H9 (cell line): ENCODE results near the gene HTRA3. TPM values are rescaled to one million over a fixed set of nuclear protein-coding genes. Genes with fewer than 3 reads are reported as not detected.

Source experiments
- DNase-seq: peaks from one replicate; pipeline ENCODE4 v3.0.0-alpha.2; 2017
- H2AFZ ChIP-seq: one replicate; pipeline ENCODE4 v1.6.1; 2013; ENCODE audit warnings: mild to moderate bottlenecking, low read length, control low read depth, moderate library complexity
- H2AK5ac ChIP-seq: 2 replicates; pipeline ENCODE4 v1.6.1; 2013; ENCODE audit warnings: low read length, control low read depth, mixed read lengths; ENCODE audit not compliant: insufficient read length
- H2BK120ac ChIP-seq: one replicate; pipeline ENCODE4 v1.6.1; 2013; ENCODE audit warnings: low read depth, mild to moderate bottlenecking, low read length, control low read depth, inconsistent platforms; ENCODE audit not compliant: poor library complexity, severe bottlenecking
- H2BK12ac ChIP-seq: 2 replicates; pipeline ENCODE4 v1.6.1; 2013; ENCODE audit warnings: low read length, control low read depth, mixed read lengths, low read depth; ENCODE audit not compliant: insufficient read length
- H2BK15ac ChIP-seq: 2 replicates; pipeline ENCODE4 v1.6.1; 2013; ENCODE audit warnings: low read depth, low read length, control low read depth
- H2BK20ac ChIP-seq: one replicate; pipeline ENCODE4 v1.6.1; 2013; ENCODE audit warnings: low read depth, mild to moderate bottlenecking, low read length, control low read depth, inconsistent platforms; ENCODE audit not compliant: poor library complexity, severe bottlenecking
- H2BK5ac ChIP-seq: 2 replicates; pipeline ENCODE4 v1.6.1; 2013; ENCODE audit warnings: low read length, control low read depth, mixed read lengths; ENCODE audit not compliant: insufficient read length
- H3K14ac ChIP-seq: 2 replicates; pipeline ENCODE4 v1.6.1; 2013; ENCODE audit warnings: low read length, control low read depth; ENCODE audit not compliant: insufficient read depth
- H3K18ac ChIP-seq: 2 replicates; pipeline ENCODE4 v1.6.1; 2013; ENCODE audit warnings: low read depth, mild to moderate bottlenecking, mixed read lengths, low read length, control low read depth; ENCODE audit not compliant: insufficient read length
- H3K23ac ChIP-seq: 2 replicates; pipeline ENCODE4 v1.6.1; 2013; ENCODE audit warnings: low read length, control low read depth, mixed read lengths, low read depth; ENCODE audit not compliant: insufficient read length
- H3K23me2 ChIP-seq: 2 replicates; pipeline ENCODE4 v1.6.1; 2013; ENCODE audit warnings: low read depth, mild to moderate bottlenecking, mixed read lengths, low read length, control low read depth; ENCODE audit not compliant: insufficient read length, poor library complexity, severe bottlenecking
- H3K27ac ChIP-seq: 2 replicates; pipeline ENCODE4 v1.5.1; 2013; ENCODE audit warnings: low read length, control low read depth, mixed read lengths, low read depth; ENCODE audit not compliant: insufficient read length
- H3K27me3 ChIP-seq: 2 replicates; pipeline ENCODE4 v1.6.1; 2013; ENCODE audit warnings: low read length, control low read depth, inconsistent platforms; ENCODE audit not compliant: insufficient read depth
- H3K4ac ChIP-seq: 2 replicates; pipeline ENCODE4 v1.6.1; 2013; ENCODE audit warnings: low read depth, mild to moderate bottlenecking, control low read depth, inconsistent platforms, low read length, moderate library complexity
- H3K4me1 ChIP-seq: 2 replicates; pipeline ENCODE4 v1.6.1; 2013; ENCODE audit warnings: low read length, control low read depth, inconsistent platforms; ENCODE audit not compliant: insufficient read depth
- H3K4me2 ChIP-seq: 2 replicates; pipeline ENCODE4 v1.6.1; 2013; ENCODE audit warnings: low read length, control low read depth, mixed read lengths; ENCODE audit not compliant: insufficient read length, insufficient read depth
- H3K56ac ChIP-seq: 2 replicates; pipeline ENCODE4 v1.6.1; 2013; ENCODE audit warnings: low read depth, mild to moderate bottlenecking, mixed read lengths, low read length, control low read depth; ENCODE audit not compliant: insufficient read length
- H3K79me1 ChIP-seq: 2 replicates; pipeline ENCODE4 v1.6.1; 2013; ENCODE audit warnings: low read depth, mild to moderate bottlenecking, moderate library complexity, low read length, control low read depth, inconsistent platforms; ENCODE audit not compliant: insufficient read depth, poor library complexity, severe bottlenecking
- H3K79me2 ChIP-seq: 2 replicates; pipeline ENCODE4 v1.6.1; 2013; ENCODE audit warnings: low read length, control low read depth, inconsistent platforms; ENCODE audit not compliant: insufficient read depth
- H3K9ac ChIP-seq: 2 replicates; pipeline ENCODE4 v1.6.1; 2013; ENCODE audit warnings: low read length, control low read depth, mixed read lengths; ENCODE audit not compliant: insufficient read length; ENCODE audit errors: extremely low read depth
- H3K9me3 ChIP-seq: one replicate; pipeline ENCODE4 v1.6.1; 2013; ENCODE audit warnings: low read depth, low read length, inconsistent platforms; ENCODE audit not compliant: control insufficient read depth
- H3T11ph ChIP-seq: one replicate; pipeline ENCODE4 v1.6.1; 2013; ENCODE audit warnings: mild to moderate bottlenecking, low read length, control low read depth, inconsistent platforms
- H4K20me1 ChIP-seq: one replicate; pipeline ENCODE4 v1.6.1; 2013; ENCODE audit not compliant: control insufficient read depth, insufficient read length, insufficient read depth
- H4K5ac ChIP-seq: 2 replicates; pipeline ENCODE4 v1.6.1; 2013; ENCODE audit warnings: low read depth, mild to moderate bottlenecking, mixed read lengths, low read length, control low read depth; ENCODE audit not compliant: insufficient read length
- H4K8ac ChIP-seq: replicated peaks from 2 replicates; pipeline ENCODE4 v1.6.1; 2013; ENCODE audit warnings: low read length, control low read depth, mixed read lengths, low read depth; ENCODE audit not compliant: insufficient read length
- H4K91ac ChIP-seq: 2 replicates; pipeline ENCODE4 v1.6.1; 2013; ENCODE audit warnings: low read depth, mild to moderate bottlenecking, moderate library complexity, mixed read lengths, low read length, control low read depth; ENCODE audit not compliant: insufficient read length
- H3K27ac Mint-ChIP-seq, 3 experiments: 2 replicates in 2 of 3; 3 replicates in 1 of 3; pipeline ENCODE4 v1.8.0; 2020 to 2021; ENCODE audit warnings: mixed read lengths in 3 of 3, mild to moderate bottlenecking in 1 of 3, moderate library complexity in 1 of 3
- H3K27me3 Mint-ChIP-seq: 2 replicates; pipeline ENCODE4 v1.8.0; 2021; ENCODE audit warnings: low read depth, mild to moderate bottlenecking, moderate library complexity, mixed read lengths
- H3K36me3 Mint-ChIP-seq, 3 experiments: 2 replicates in 2 of 3; 3 replicates in 1 of 3; pipeline ENCODE4 v1.8.0; 2020 to 2021; ENCODE audit warnings: low read depth in 3 of 3, mixed read lengths in 3 of 3; ENCODE audit not compliant: insufficient read depth in 1 of 3
- H3K4me1 Mint-ChIP-seq, 2 experiments: 2 replicates each; pipeline ENCODE4 v1.8.0; 2020; ENCODE audit warnings: mixed read lengths in 2 of 2
- H3K4me3 Mint-ChIP-seq, 2 experiments: 2 replicates in 1 of 2; 3 replicates in 1 of 2; pipeline ENCODE4 v1.8.0; 2020 to 2021; ENCODE audit warnings: mild to moderate bottlenecking in 2 of 2, mixed read lengths in 2 of 2, moderate library complexity in 1 of 2
- H3K9me3 Mint-ChIP-seq, 2 experiments: 2 replicates in 1 of 2; 3 replicates in 1 of 2; pipeline ENCODE4 v1.8.0; 2020; ENCODE audit warnings: mild to moderate bottlenecking in 2 of 2, mixed read lengths in 2 of 2, moderate library complexity in 1 of 2
- WGBS: extraction: QIAGEN DNeasy Blood & Tissue Kit; methylation state at CpG from one replicate; pipeline ENCODE4 v1.1.7; 2013; ENCODE audit warnings: missing lambda C conversion rate, low lambda C conversion rate, mixed read lengths; ENCODE audit not compliant: insufficient read length; ENCODE audit errors: extremely low coverage; 5-methylcytosine and 5-hydroxymethylcytosine counted together
- total RNA-seq: library from RNA; stranded (reverse); gene quantifications from 2 replicates; pipeline ENCODE4 v1.2.1, GENCODE V29; 2021
- TF ChIP-seq, protein P1 (sequence below): fragments of 200-600 bp; sonication (generic); conservative IDR thresholded peaks from 3 replicates; pipeline ENCODE4 v1.8.0; 2021; ENCODE audit warnings: antibody characterized with exemption, mild to moderate bottlenecking

Gene HTRA3
- total RNA-seq, 1 experiment from 2014 or later: 3.0 TPM

DNA sequence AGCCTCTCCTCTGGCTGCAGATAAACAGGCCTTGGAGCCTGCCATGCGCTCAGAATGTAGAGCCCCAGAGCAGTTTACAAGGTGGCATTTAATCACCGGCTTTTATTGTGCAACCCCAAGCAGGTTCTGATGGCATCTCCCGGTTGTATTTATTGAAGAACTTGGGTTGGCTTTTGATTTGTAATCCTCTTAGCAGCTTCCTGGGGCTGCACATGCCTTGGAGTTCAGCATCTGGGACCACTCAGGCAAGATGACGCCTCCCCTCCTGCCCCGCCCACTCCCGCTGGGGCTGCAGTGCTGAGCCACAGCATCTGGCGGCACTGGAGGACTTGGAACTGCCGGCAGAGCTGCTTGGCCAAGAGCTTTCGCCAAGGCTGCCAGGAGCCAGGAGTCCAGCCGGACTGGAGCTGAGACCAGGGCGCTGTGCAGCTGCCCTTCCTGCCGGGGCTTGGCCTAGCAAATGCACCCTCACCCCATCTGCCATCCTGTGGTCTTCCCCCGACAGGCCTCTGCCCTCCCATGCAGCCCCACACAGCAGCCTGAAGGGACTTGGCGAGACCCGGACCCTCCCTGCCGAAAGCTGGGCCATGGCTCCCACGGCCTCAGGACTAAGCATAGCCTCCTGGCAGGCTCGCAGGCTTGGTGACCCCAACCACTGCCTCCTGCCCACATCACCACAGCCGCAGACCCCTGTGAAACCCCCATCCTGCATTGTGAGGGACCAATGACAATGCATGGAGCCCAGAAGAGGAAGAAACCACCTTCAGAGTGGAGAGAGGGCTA lies 5.4 kb downstream of the HTRA3 start:
- WGBS: no CpG with 5 or more reads among the region's 19 CpGs
- DNase-seq: no peak

More for the DNA sequence above, 5.4 kb downstream of the HTRA3 start:
- H2BK12ac ChIP-seq: no peak overlapping the region
- H3K14ac ChIP-seq: no peak overlapping the region
- H4K91ac ChIP-seq: no peak overlapping the region
- Mint-ChIP-seq H3K36me3 (no peaks in the 10 kb centered on the region; a peak in 1 of 7 replicates), H3K4me1 (peaks cover 0 to 2% of the 10 kb centered on the region in 2 experiments; a peak in 1 of 4 replicates), H3K27me3 (peaks cover 26% of the 10 kb centered on the region), H3K9me3 (no peaks in the 10 kb centered on the region), H3K4me3 (no peak overlapping the region), H3K27ac (no peak overlapping the region; a peak in 1 of 7 replicates)
- H2BK20ac ChIP-seq: no peak overlapping the region
- no peak overlapping the region for H3T11ph ChIP-seq
- H3K23ac ChIP-seq: no peak overlapping the region
- H3K27ac ChIP-seq: no peak overlapping the region
- H2AK5ac ChIP-seq: no peak overlapping the region
- H2BK5ac ChIP-seq: no peak overlapping the region
- H3K79me2 ChIP-seq: no peaks in the 10 kb centered on the region
- no peak overlapping the region for H3K9ac ChIP-seq
- no peak overlapping the region for H2BK15ac ChIP-seq
- no peak overlapping the region for H2BK120ac ChIP-seq
- H4K8ac ChIP-seq: no peak overlapping the region
- no peaks in the 10 kb centered on the region for H4K20me1 ChIP-seq
- no peaks in the 10 kb centered on the region for H3K9me3 ChIP-seq
- H3K4ac ChIP-seq: no peak overlapping the region
- no peaks in the 10 kb centered on the region for H3K4me1 ChIP-seq
- no peaks in the 10 kb centered on the region for H3K79me1 ChIP-seq
- no peak overlapping the region for H3K4me2 ChIP-seq
- TF ChIP-seq, protein P1, sequence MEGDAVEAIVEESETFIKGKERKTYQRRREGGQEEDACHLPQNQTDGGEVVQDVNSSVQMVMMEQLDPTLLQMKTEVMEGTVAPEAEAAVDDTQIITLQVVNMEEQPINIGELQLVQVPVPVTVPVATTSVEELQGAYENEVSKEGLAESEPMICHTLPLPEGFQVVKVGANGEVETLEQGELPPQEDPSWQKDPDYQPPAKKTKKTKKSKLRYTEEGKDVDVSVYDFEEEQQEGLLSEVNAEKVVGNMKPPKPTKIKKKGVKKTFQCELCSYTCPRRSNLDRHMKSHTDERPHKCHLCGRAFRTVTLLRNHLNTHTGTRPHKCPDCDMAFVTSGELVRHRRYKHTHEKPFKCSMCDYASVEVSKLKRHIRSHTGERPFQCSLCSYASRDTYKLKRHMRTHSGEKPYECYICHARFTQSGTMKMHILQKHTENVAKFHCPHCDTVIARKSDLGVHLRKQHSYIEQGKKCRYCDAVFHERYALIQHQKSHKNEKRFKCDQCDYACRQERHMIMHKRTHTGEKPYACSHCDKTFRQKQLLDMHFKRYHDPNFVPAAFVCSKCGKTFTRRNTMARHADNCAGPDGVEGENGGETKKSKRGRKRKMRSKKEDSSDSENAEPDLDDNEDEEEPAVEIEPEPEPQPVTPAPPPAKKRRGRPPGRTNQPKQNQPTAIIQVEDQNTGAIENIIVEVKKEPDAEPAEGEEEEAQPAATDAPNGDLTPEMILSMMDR: no peak
- no peak overlapping the region for H2AFZ ChIP-seq
- peaks cover 9% of the 10 kb centered on the region; the same call in 1 of the 2 replicates for H3K27me3 ChIP-seq
- no peak overlapping the region for H3K56ac ChIP-seq
- H4K5ac ChIP-seq: no peak overlapping the region
- H3K18ac ChIP-seq: no peak overlapping the region
- H3K23me2 ChIP-seq: peaks cover 3% of the 10 kb centered on the region
